ENCODE data around the gene ST6GALNAC2.
"Not testable (repeated sequence)": the region's sequence is repeated elsewhere in the genome, so short reads cannot be mapped to it uniquely, and the experiment has no call there.

ST6GALNAC2 gene

DNA sequence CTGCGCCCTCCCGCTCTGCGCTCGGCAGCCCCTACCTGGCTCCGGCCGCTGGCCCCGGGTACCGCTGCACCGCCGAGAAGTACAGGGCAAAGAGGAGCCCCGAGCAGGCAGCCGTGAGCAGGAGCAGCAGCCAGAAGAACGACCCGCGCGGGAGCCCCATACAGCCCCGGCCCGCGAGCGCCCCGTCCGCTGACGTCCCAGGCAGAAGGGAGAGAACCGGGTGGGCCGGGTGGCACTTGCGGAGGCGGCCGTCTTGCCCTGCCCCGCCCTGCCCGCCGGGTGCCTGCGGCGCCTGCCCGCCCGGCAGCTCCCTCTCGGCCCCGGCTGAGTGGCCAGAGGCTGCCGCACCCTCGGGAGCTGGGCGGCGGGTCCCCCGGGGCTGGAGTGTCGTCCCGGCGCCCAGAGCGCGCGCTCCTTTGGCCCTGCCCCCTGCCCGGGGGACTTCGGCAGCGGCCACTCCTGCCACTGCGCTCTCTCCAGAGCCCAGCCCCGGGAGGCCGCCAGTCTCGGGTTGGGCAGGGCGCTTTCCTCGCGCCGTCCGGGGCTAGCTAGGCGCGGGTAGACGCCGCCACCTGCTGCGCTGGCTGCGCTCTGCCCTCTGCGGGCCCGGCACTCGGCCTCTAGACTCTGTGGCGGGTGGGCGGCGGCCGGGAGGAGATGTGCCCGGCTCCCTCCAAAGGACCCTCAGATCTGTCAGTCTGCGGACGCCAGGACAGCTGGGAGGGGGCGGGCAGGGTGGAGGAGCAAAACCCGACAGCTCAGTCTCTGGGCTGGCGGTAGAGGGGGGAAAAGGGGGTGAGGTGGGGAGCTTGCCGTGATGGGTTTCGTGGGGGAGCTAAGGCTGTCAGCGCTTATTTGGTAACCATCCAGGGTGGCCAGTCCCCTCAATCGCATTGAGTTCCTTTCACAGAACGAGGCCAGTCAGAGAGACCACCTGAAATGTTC, at the start of gene ST6GALNAC2:
TSS of gene ST6GALNAC2 (minus strand) at position 212 of the 945 bp plus-strand sequence. CDS start at position 160, 52 bp downstream.
- no peak for DNase-seq

DNA sequence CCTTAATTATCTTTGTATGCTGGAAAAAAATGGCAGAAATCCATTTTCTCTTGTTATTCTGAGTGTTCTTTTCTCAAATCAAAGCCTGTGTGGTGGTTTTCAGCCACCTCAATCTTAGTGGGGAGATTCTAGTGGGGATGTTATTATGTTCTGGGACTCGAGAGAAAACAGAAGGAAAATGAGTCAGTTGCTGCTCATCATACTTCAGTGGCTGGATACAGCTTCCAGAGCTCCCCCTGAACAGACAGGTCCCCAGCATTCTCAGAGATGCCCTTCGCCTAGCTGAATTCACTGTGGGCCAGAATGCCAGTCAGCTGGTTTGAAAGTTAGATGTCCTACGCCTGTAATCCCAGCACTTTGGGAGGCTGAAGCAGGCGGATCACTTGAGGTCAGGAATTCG, 49.4 kb upstream of the ST6GALNAC2 start:
- no peak for DNase-seq

GRCh38 chr17:76633628-76634328, 48.1 kb upstream of the ST6GALNAC2 start:
- no peak for DNase-seq

- DNase-seq: no peak
Observed at GRCh38 chr17:76631821-76632565, 46.3 kb upstream of the ST6GALNAC2 start.

DNA sequence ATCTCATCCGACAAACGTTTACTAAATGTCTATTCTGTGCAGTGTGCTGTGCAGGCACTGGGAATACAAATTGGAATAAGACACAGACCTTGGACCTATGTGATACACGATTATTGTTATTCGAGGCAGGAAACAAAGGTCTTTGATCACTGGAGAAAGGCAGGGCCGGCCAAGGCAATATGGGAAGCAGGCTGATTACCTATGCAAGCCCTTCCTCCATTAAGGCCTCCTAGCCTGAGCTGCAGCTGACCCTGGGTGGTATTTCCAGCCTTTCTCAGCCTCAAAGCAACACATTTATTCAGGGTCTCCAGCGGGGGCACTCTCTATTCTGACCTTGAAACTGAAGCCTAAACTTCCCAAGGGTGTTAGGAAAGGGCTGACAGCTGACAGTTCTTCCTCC, 44.5 kb upstream of the ST6GALNAC2 start:
- no peak for DNase-seq

GRCh38 chr17:76627510-76627909, 41.9 kb upstream of the ST6GALNAC2 start:
- no peak for DNase-seq

GRCh38 chr17:76626442-76626841, 40.8 kb upstream of the ST6GALNAC2 start:
- no peak for DNase-seq

GRCh38 chr17:76625496-76625895, 39.8 kb upstream of the ST6GALNAC2 start:
- no peak for DNase-seq

GRCh38 chr17:76623271-76624146, 37.8 kb upstream of the ST6GALNAC2 start:
- no peak for DNase-seq

GRCh38 chr17:76617838-76618237, 32.2 kb upstream of the ST6GALNAC2 start:
- no peak for DNase-seq

DNA sequence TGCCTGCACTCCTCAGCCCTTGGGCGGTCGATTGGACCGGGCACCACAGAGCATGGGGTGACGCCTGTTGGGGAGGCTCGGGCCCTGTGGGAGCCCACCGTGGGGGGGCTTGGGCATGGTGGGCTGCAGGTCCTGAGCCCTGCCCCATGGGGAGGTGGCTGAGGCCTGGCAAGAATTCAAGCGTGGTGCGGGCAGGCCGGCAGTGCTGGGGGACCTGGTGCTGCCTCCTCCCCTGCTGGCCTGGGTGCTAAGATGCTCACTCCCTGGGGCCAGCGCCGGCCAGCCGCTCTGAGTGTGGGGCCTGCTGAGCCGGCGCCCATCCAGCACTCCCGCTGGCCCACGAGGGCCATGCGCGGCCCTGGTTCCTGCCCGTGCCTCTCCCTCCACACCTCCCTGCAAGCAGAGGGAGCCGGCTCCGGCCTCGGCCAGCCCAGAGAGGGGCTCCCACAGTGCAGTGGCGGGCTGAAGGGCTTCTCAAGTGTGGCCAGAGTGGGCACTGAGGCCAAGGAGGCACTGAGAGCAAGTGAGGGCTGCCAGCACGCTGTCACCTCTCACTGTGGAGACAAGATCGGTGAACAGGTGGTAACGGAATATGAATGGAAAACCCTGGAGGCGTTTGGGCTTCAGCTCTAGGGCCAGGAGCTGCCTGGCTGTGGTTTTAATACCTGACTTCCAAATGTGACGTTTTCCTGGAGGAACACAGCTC, 29.4 kb upstream of the ST6GALNAC2 start:
- no peak for DNase-seq

GRCh38 chr17:76614064-76614759, 28.6 kb upstream of the ST6GALNAC2 start:
- DNase-seq: not testable (repeated sequence)

DNA sequence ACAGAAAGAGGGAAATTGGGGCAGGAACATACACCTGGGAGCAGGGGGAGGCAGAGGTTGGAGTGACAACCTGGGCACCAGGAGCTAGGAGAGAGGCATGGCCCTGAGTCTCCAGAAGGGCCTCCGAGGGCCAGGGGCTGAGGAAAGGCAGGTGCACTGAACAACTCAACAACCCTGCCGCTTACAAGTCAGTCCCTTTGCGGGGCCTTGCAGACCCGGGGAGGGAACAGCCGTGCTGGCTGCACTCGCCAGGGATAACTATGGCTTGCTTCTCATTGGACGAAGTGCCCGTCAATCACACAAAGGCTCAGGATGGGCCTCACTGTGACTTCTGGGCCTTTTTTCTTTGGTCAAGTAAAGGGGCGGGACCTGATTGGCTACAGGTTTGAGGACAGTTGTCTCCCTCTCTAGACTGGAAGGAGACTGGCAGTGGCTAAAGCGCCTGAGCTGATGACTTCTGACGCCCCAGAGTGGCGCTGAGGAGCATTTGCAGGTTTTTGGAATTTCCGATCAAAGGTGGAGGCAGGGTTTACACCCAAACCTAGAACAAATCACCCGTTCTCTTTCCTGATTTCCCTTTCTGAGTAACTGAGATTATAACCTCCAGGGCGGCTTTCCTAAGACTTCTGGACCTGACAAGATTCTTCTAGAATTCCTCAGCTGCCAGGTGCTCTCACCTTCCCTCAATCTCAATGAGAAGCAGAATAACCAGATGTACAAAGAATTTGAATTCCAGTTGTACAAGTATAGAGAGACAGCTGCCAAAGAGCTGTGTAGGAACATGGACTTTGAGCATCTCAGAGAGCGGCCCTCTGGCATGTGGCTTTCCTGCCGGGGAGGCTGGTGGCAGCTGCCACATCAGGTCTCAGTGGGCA, 27.6 kb upstream of the ST6GALNAC2 start:
- DNase-seq: no peak

DNA sequence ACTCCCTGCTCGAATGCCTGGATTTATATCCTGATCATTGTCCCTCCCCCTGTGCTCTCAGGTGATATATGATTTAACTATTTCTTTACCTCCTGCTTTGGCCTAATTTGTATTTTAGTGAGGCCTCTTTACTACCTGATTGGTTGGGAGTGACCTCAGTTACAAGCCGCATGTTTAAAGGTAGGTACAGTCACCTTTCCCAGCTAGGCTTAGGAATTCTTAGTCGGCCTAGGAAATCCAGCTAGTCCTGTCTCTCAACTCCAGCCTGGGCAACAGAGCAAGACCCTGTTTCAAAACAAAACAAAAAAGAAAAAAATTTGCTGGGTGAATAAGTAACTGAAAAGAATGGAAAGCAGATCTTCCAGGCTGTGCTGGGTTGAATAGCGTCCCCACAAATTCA, 26.8 kb upstream of the ST6GALNAC2 start:
- DNase-seq: no peak

DNA sequence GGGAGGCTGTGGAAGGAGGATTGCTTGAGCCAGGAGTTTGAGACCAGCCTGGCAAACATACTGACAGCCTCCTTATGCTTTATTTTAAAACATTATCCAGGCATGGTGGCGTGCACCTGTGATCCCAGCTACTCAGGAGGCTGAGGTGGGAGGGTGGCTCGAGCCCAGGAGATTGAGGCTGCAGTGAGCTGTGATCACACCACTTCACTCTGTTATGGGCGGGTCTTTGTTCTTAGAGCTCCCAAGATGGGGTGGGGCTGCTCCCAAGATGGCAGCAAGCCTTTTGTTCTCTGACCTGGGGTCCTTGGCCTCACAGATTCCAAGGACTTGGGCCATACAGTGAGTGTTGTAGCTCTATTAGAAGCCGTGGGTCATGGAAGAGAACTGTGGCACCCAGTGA, 26.1 kb upstream of the ST6GALNAC2 start:
- no peak for DNase-seq

GRCh38 chr17:76611080-76611749, 25.6 kb upstream of the ST6GALNAC2 start:
- DNase-seq: not testable (repeated sequence)

GRCh38 chr17:76606685-76607084, 21.0 kb upstream of the ST6GALNAC2 start:
- DNase-seq: not testable (repeated sequence)

- DNase-seq: no peak
Observed at GRCh38 chr17:76601065-76601464, 15.4 kb upstream of the ST6GALNAC2 start.
